Hepatocyte (in vitro differentiated cells): ENCODE measurements around the gene VPS8. TPM values are rescaled to one million over a fixed set of nuclear protein-coding genes. Genes with fewer than 3 reads are reported as not detected.
A peak's percentile ranks its signal among the peaks of the same experiment; 100 is the strongest.

Experiments used
- DNase-seq: peaks from one replicate; pipeline ENCODE4 v3.0.0-alpha.2; 2016; ENCODE audit warnings: low spot score
- H2AFZ ChIP-seq: fragments of 200-600 bp; sonication (generic); 2 replicates; pipeline ENCODE4 v1.6.0; 2016; ENCODE audit warnings: antibody characterized with exemption, mild to moderate bottlenecking
- H3K27ac ChIP-seq: fragments of 200-600 bp; sonication (generic); 2 replicates; pipeline ENCODE4 v1.5.1; 2016; ENCODE audit warnings: mild to moderate bottlenecking
- H3K27me3 ChIP-seq: fragments of 200-600 bp; sonication (generic); 2 replicates; pipeline ENCODE4 v1.6.1; 2016
- H3K36me3 ChIP-seq: fragments of 200-600 bp; sonication (generic); replicated peaks from 2 replicates; pipeline ENCODE4 v1.5.1; 2016; ENCODE audit warnings: low read depth; ENCODE audit not compliant: insufficient read depth
- H3K4me1 ChIP-seq: fragments of 200-600 bp; sonication (generic); 2 replicates; pipeline ENCODE4 v1.5.1; 2016; ENCODE audit warnings: mild to moderate bottlenecking, moderate library complexity; ENCODE audit not compliant: insufficient read depth
- H3K4me2 ChIP-seq: fragments of 200-600 bp; sonication (generic); 2 replicates; pipeline ENCODE4 v1.6.0; 2016
- H3K4me3 ChIP-seq: fragments of 200-600 bp; sonication (generic); 2 replicates; pipeline ENCODE4 v1.5.1; 2016; ENCODE audit warnings: mild to moderate bottlenecking
- H3K79me2 ChIP-seq: fragments of 200-600 bp; sonication (generic); 2 replicates; pipeline ENCODE4 v1.6.0; 2017; ENCODE audit warnings: mild to moderate bottlenecking
- H3K9me2 ChIP-seq: fragments of 200-600 bp; sonication (generic); replicated peaks from 2 replicates; pipeline ENCODE4 v1.6.0; 2017; ENCODE audit warnings: mild to moderate bottlenecking; ENCODE audit not compliant: insufficient read depth
- H3K9me3 ChIP-seq: fragments of 200-600 bp; sonication (generic); 2 replicates; pipeline ENCODE4 v1.5.1; 2016; ENCODE audit warnings: low read depth, mild to moderate bottlenecking
- H4K20me1 ChIP-seq: fragments of 200-600 bp; sonication (generic); 2 replicates; pipeline ENCODE4 v1.6.0; 2016; ENCODE audit warnings: mild to moderate bottlenecking; ENCODE audit not compliant: insufficient read depth, poor library complexity, severe bottlenecking
- CTCF ChIP-seq: fragments of 200-600 bp; sonication (generic); IDR thresholded peaks from 2 replicates; pipeline ENCODE4 v1.5.1; 2016; ENCODE audit warnings: antibody characterized with exemption, mild to moderate bottlenecking; ENCODE audit not compliant: poor library complexity
- EZH2 ChIP-seq: fragments of 200-600 bp; sonication (generic); IDR thresholded peaks from 2 replicates; pipeline ENCODE4 v1.6.1; 2016; ENCODE audit warnings: antibody characterized with exemption, mild to moderate bottlenecking, borderline replicate concordance
- EZH2phosphoT487 ChIP-seq: fragments of 200-600 bp; sonication (generic); IDR thresholded peaks from one replicate; pipeline ENCODE4 v1.6.1; 2018; ENCODE audit warnings: antibody characterized with exemption, mild to moderate bottlenecking, low read depth, moderate library complexity; ENCODE audit not compliant: unreplicated experiment, severe bottlenecking
- WGBS: methylation state at CpG from one replicate; pipeline ENCODE4 v1.1.6; 2016; ENCODE audit warnings: low lambda C conversion rate; ENCODE audit errors: missing lambda C conversion rate; 5-methylcytosine and 5-hydroxymethylcytosine counted together
- polyA plus RNA-seq: library from polyadenylated mRNA; unstranded; fragments of >200 nt; fragmentation: Nextera tagmentation; extraction: Ambion mirVana; gene quantifications from 2 replicates; pipeline ENCODE4 v1.2.1, GENCODE V29; 2016
- total RNA-seq: library from RNA; depleted of rRNA; stranded (reverse); fragments of >200 nt; gene quantifications from 2 replicates; pipeline ENCODE4 v1.2.3, GENCODE V29; 2014

The VPS8 gene
- total and polyA plus RNA-seq, 2 experiments from 2014 or later: 20.5 to 61.9 TPM

- H3K4me1 ChIP-seq: peaks cover 34% of the 10 kb centered on the region
- no peaks in the 10 kb centered on the region for H3K27me3 ChIP-seq
- no peak overlapping the region for H2AFZ ChIP-seq
- WGBS: 59% methylated on average over 8 of the region's 8 CpGs
- H3K79me2 ChIP-seq: no peaks in the 10 kb centered on the region
- no peaks in the 10 kb centered on the region for H3K9me2 ChIP-seq
- peak overlapping the region; percentile 64 for H3K27ac ChIP-seq
- TF ChIP-seq EZH2phosphoT487 (no peak), EZH2 (no peak), CTCF (no peak)
- H4K20me1 ChIP-seq: no peaks in the 10 kb centered on the region
- DNase-seq: no peak
- H3K9me3 ChIP-seq: no peaks in the 10 kb centered on the region
- no peak overlapping the region for H3K4me3 ChIP-seq
- peak overlapping the region; percentile 60 for H3K4me2 ChIP-seq
- H3K36me3 ChIP-seq: no peaks in the 10 kb centered on the region
These were observed 39.2 kb upstream of the VPS8 start for GRCh38 chr3:184772667-184773272.

GRCh38 chr3:184773283-184774186 is 38.4 kb upstream of the VPS8 start:
- Histone ChIP-seq H2AFZ (peak overlapping the region; percentile 16), H3K4me2 (peak overlapping the region; percentile 60), H3K9me3 (no peaks in the 10 kb centered on the region), H3K27me3 (no peaks in the 10 kb centered on the region), H3K79me2 (no peaks in the 10 kb centered on the region), H4K20me1 (no peaks in the 10 kb centered on the region), H3K9me2 (no peaks in the 10 kb centered on the region), H3K4me3 (no peak overlapping the region), H3K4me1 (peaks cover 34% of the 10 kb centered on the region), H3K27ac (peak overlapping the region; percentile 64), H3K36me3 (no peaks in the 10 kb centered on the region)
- TF ChIP-seq EZH2 (no peak), EZH2phosphoT487 (no peak), CTCF (no peak)
- WGBS: 66% methylated on average over 43 of the region's 43 CpGs
- DNase-seq: no peak

- Histone ChIP-seq H3K4me1 (peaks cover 17% of the 10 kb centered on the region), H3K9me3 (no peaks in the 10 kb centered on the region), H4K20me1 (no peaks in the 10 kb centered on the region), H3K27me3 (no peaks in the 10 kb centered on the region), H3K27ac (no peak overlapping the region), H3K4me3 (no peak overlapping the region), H3K9me2 (no peaks in the 10 kb centered on the region), H3K36me3 (no peaks in the 10 kb centered on the region), H3K79me2 (no peaks in the 10 kb centered on the region), H2AFZ (no peak overlapping the region), H3K4me2 (no peak overlapping the region)
- DNase-seq: no peak
- WGBS: 81% methylated on average over 2 of the region's 2 CpGs
- TF ChIP-seq EZH2 (no peak), CTCF (no peak), EZH2phosphoT487 (no peak)
These were observed 35.0 kb upstream of the VPS8 start for GRCh38 chr3:184776916-184777315.
